ENCODE results near the gene UNC5C. TPM values are rescaled to one million over a fixed set of nuclear protein-coding genes. Genes with fewer than 3 reads are reported as not detected.

The UNC5C gene
- total RNA-seq, 4 donors from 2014 or later = 2.2 to 19.0 (median 2.5) TPM

DNA sequence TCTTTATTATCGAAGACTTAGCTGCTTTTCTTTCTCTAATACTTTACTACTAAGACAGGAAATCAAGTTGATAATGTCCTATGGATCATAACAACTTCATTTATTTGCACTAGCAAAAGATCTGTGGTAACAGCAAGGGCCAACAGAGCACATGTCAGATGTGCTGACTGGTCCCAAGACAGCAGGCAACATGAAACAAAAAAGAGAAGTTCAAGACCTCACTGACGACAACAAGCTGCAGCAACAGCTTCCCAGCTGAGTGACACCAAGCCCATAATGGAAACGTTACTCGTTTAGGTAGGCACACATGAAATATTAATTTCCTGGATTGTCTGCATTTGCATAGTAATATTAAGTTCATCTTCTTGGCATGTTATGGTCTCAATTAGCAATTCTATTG is 126.9 kb downstream of the UNC5C start:
- TF ChIP-seq, protein P1, sequence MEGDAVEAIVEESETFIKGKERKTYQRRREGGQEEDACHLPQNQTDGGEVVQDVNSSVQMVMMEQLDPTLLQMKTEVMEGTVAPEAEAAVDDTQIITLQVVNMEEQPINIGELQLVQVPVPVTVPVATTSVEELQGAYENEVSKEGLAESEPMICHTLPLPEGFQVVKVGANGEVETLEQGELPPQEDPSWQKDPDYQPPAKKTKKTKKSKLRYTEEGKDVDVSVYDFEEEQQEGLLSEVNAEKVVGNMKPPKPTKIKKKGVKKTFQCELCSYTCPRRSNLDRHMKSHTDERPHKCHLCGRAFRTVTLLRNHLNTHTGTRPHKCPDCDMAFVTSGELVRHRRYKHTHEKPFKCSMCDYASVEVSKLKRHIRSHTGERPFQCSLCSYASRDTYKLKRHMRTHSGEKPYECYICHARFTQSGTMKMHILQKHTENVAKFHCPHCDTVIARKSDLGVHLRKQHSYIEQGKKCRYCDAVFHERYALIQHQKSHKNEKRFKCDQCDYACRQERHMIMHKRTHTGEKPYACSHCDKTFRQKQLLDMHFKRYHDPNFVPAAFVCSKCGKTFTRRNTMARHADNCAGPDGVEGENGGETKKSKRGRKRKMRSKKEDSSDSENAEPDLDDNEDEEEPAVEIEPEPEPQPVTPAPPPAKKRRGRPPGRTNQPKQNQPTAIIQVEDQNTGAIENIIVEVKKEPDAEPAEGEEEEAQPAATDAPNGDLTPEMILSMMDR (IDR thresholded peaks at IDR 0.05) = no peak
- TF ChIP-seq POLR2A (IDR thresholded peaks at IDR 0.05) = no peak
- DNase-seq = no peak
- H3K27ac ChIP-seq = no peak overlapping the region

GRCh38 chr4:95417531-95417930 is 131.2 kb downstream of the UNC5C start:
- no peaks in the 10 kb centered on the region for H3K27me3 ChIP-seq
- TF ChIP-seq, protein P1 (IDR thresholded peaks at IDR 0.05) = no peak
- no peak for TF ChIP-seq POLR2A (IDR thresholded peaks at IDR 0.05)
- no peaks in the 10 kb centered on the region for H3K4me1 ChIP-seq
- no peak overlapping the region for H3K27ac ChIP-seq
- H3K4me3 ChIP-seq = no peak overlapping the region
- H3K36me3 ChIP-seq = no peaks in the 10 kb centered on the region
- H3K9me3 ChIP-seq = no peaks in the 10 kb centered on the region
- no peak for DNase-seq

More for the DNA sequence above, 126.9 kb downstream of the UNC5C start:
- no peak overlapping the region for H3K4me3 ChIP-seq
- H3K9me3 ChIP-seq = no peaks in the 10 kb centered on the region
- no peaks in the 10 kb centered on the region for H3K27me3 ChIP-seq
- H3K36me3 ChIP-seq = no peaks in the 10 kb centered on the region
- H3K4me1 ChIP-seq = no peaks in the 10 kb centered on the region

DNA sequence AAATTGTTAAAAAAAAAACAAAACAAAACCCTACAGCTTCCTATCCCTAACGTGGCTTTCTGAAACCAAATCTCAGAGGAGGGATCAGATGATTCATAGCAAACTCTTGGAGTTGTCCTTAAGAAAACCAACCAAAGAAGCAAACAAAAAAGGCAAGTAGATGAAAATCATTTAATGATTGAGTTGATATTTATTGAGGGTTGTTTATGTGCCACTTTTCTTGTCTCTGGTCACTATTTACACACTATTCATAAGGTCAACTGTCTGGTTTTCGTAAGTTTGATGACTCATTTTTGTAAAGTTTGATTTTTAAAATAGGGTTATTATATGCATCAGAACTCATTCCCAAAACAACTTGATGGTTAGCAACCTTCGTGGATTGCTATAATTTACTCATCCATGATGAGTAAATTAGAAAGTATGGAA is 133.4 kb downstream of the UNC5C start:
- H3K27me3 ChIP-seq = no peaks in the 10 kb centered on the region

DNA sequence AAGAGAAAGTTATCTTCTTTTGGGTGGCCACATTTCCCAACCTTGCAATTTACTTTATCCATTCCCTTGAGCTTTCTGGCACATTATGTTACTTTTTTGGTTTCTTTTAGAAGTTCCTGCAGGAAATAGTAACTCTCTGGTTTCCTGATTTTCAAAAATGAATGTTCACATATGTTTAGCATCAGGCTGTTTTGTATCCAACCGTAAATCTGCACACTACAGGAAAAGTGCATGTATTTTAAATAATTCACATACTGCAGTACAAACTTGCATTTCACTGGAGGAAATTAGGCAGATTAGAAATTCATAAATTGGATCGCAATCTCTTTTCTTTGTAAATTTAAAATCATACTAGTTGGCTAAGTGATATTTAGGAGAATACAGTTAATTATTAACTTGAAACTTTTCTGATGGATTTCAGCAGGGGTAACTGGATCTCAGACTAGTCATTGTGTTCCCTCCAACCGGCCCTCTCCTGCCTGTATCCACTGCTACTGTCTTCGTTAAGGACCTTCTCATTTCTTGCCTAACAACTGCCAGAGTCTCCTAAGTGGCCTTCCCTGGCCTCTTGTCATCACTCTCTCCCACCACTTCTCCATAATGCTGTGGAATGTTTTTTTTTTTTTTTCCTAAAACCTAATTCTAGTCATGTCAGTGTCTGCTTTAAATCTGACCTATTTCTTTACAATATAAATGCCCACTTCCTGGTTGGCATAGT is 137.2 kb downstream of the UNC5C start:
- Histone ChIP-seq H3K27me3 (no peaks in the 10 kb centered on the region), H3K9me3 (no peaks in the 10 kb centered on the region), H3K4me1 (no peaks in the 10 kb centered on the region), H3K27ac (no peak overlapping the region), H3K4me3 (no peak overlapping the region), H3K36me3 (no peaks in the 10 kb centered on the region)
- TF ChIP-seq, protein P1 (IDR thresholded peaks at IDR 0.05) = no peak
- DNase-seq = no peak

More for the DNA sequence above, 133.4 kb downstream of the UNC5C start:
- no peaks in the 10 kb centered on the region for H3K4me1 ChIP-seq
- TF ChIP-seq, protein P1 (IDR thresholded peaks at IDR 0.05) = no peak
- no peak for TF ChIP-seq POLR2A (IDR thresholded peaks at IDR 0.05)
- no peaks in the 10 kb centered on the region for H3K36me3 ChIP-seq
- no peak overlapping the region for H3K4me3 ChIP-seq
- DNase-seq = no peak
- H3K9me3 ChIP-seq = no peaks in the 10 kb centered on the region
- no peak overlapping the region for H3K27ac ChIP-seq

- H3K9me3 ChIP-seq = no peaks in the 10 kb centered on the region
- H3K4me3 ChIP-seq = no peak overlapping the region
- no peak for TF ChIP-seq POLR2A (IDR thresholded peaks at IDR 0.05)
- TF ChIP-seq, protein P1 (IDR thresholded peaks at IDR 0.05) = no peak
- DNase-seq = no peak
- no peaks in the 10 kb centered on the region for H3K36me3 ChIP-seq
- no peak overlapping the region for H3K27ac ChIP-seq
- H3K27me3 ChIP-seq = no peaks in the 10 kb centered on the region
- H3K4me1 ChIP-seq = no peaks in the 10 kb centered on the region
Observed at GRCh38 chr4:95410387-95410977, 138.3 kb downstream of the UNC5C start.
